Measurements from ENCODE around the gene SLC26A11. TPM values are rescaled to one million over a fixed set of nuclear protein-coding genes. Genes with fewer than 3 reads are reported as not detected.
"Not testable (repeated sequence)": the region's sequence is repeated elsewhere in the genome, so short reads cannot be mapped to it uniquely, and the experiment has no call there.

SLC26A11 gene
- total and polyA plus RNA-seq, 5 donors, result 4.4 to 7.8 (median 6.8) TPM

- Histone ChIP-seq H3K4me3 (ENCODE audit: low read length) (no peak overlapping the region), H3K4me1 (ENCODE audit: control insufficient read depth, insufficient read depth, low read length) (no peaks in the 10 kb centered on the region), H3K27me3 (ENCODE audit: control insufficient read depth, insufficient read depth) (no peaks in the 10 kb centered on the region), H3K27ac (ENCODE audit: low read length) (no peak overlapping the region), H3K9me3 (ENCODE audit: control insufficient read depth, low read length) (no peaks in the 10 kb centered on the region)
- intact Hi-C loops (cut with DNase I), result no loop called here
- ATAC-seq (no peak), DNase-seq (peak; percentile 14 to 38 (median 22))
- WGBS, result 95% methylated on average over 11 of the region's 11 CpGs
Measured at GRCh38 chr17:80227666-80228065, 7.4 kb downstream of the SLC26A11 start.

- WGBS, result 93% methylated on average over 14 of the region's 14 CpGs
- ATAC-seq (no peak), DNase-seq (peak; percentile 3 to 38 (median 24))
- intact Hi-C loops (cut with DNase I), result no loop called here
- Histone ChIP-seq H3K4me1 (ENCODE audit: control insufficient read depth, insufficient read depth, low read length) (no peaks in the 10 kb centered on the region), H3K9me3 (ENCODE audit: control insufficient read depth, low read length) (no peaks in the 10 kb centered on the region), H3K4me3 (ENCODE audit: low read length) (no peak overlapping the region), H3K27ac (ENCODE audit: low read length) (no peak overlapping the region), H3K27me3 (ENCODE audit: control insufficient read depth, insufficient read depth) (no peaks in the 10 kb centered on the region)
Measured at GRCh38 chr17:80228477-80228876, 8.2 kb downstream of the SLC26A11 start.

- Histone ChIP-seq H3K27me3 (ENCODE audit: control insufficient read depth, insufficient read depth) (no peaks in the 10 kb centered on the region), H3K27ac (ENCODE audit: low read length) (no peak overlapping the region), H3K4me1 (ENCODE audit: control insufficient read depth, insufficient read depth, low read length) (no peaks in the 10 kb centered on the region), H3K4me3 (ENCODE audit: low read length) (no peak overlapping the region), H3K9me3 (ENCODE audit: control insufficient read depth, low read length) (no peaks in the 10 kb centered on the region)
- no peak for DNase-seq
- no peak for ATAC-seq
- WGBS, result 79% methylated on average over 4 of the region's 4 CpGs
- intact Hi-C loops (cut with DNase I), result no loop called here
Measured at GRCh38 chr17:80229011-80229410, 8.8 kb downstream of the SLC26A11 start.

- H3K4me3 ChIP-seq (ENCODE audit: low read length), result no peak overlapping the region
- DNase-seq (no peak), ATAC-seq (no peak)
- H3K27me3 ChIP-seq (ENCODE audit: control insufficient read depth, insufficient read depth), result no peaks in the 10 kb centered on the region
- 98% methylated on average over 1 of the region's 1 CpG for WGBS
- no peaks in the 10 kb centered on the region for H3K9me3 ChIP-seq (ENCODE audit: control insufficient read depth, low read length)
- no peak overlapping the region for H3K27ac ChIP-seq (ENCODE audit: low read length)
- no peaks in the 10 kb centered on the region for H3K4me1 ChIP-seq (ENCODE audit: control insufficient read depth, insufficient read depth, low read length)
- intact Hi-C loops (cut with DNase I), result no loop called here
Measured at GRCh38 chr17:80232438-80232837, 12.2 kb downstream of the SLC26A11 start.

GRCh38 chr17:80233202-80233601 is 13.0 kb downstream of the SLC26A11 start:
- intact Hi-C loops (cut with DNase I), result no loop called here
- no peak for DNase-seq
- 98% methylated on average over 3 of the region's 3 CpGs for WGBS
- no peak overlapping the region for H3K27ac ChIP-seq (ENCODE audit: low read length)
- no peaks in the 10 kb centered on the region for H3K27me3 ChIP-seq (ENCODE audit: control insufficient read depth, insufficient read depth)
- H3K9me3 ChIP-seq (ENCODE audit: control insufficient read depth, low read length), result no peaks in the 10 kb centered on the region
- H3K4me3 ChIP-seq (ENCODE audit: low read length), result no peak overlapping the region
- no peak for ATAC-seq
- H3K4me1 ChIP-seq (ENCODE audit: control insufficient read depth, insufficient read depth, low read length), result no peaks in the 10 kb centered on the region

- no peaks in the 10 kb centered on the region for H3K9me3 ChIP-seq (ENCODE audit: control insufficient read depth, low read length)
- DNase-seq, result no peak
- intact Hi-C loops (cut with DNase I), result no loop called here
- H3K4me3 ChIP-seq (ENCODE audit: low read length), result no peak overlapping the region
- 88% methylated on average over 17 of the region's 17 CpGs for WGBS
- H3K27ac ChIP-seq (ENCODE audit: low read length), result no peak overlapping the region
- no peak for ATAC-seq
- H3K27me3 ChIP-seq (ENCODE audit: control insufficient read depth, insufficient read depth), result no peaks in the 10 kb centered on the region
- no peaks in the 10 kb centered on the region for H3K4me1 ChIP-seq (ENCODE audit: control insufficient read depth, insufficient read depth, low read length)
Measured at GRCh38 chr17:80236911-80237310, 16.7 kb downstream of the SLC26A11 start.

GRCh38 chr17:80237386-80237785 is 17.2 kb downstream of the SLC26A11 start:
- ATAC-seq (no peak), DNase-seq (peak in 1 of 3 donors; percentile 41)
- no peak overlapping the region for H3K4me3 ChIP-seq (ENCODE audit: low read length)
- no peaks in the 10 kb centered on the region for H3K4me1 ChIP-seq (ENCODE audit: control insufficient read depth, insufficient read depth, low read length)
- H3K9me3 ChIP-seq (ENCODE audit: control insufficient read depth, low read length), result no peaks in the 10 kb centered on the region
- H3K27ac ChIP-seq (ENCODE audit: low read length), result no peak overlapping the region
- WGBS, result 97% methylated on average over 10 of the region's 10 CpGs
- H3K27me3 ChIP-seq (ENCODE audit: control insufficient read depth, insufficient read depth), result no peaks in the 10 kb centered on the region
- intact Hi-C loops (cut with DNase I), result no loop called here

GRCh38 chr17:80242505-80242904 is 22.3 kb downstream of the SLC26A11 start:
- Histone ChIP-seq H3K4me1 (ENCODE audit: control insufficient read depth, insufficient read depth, low read length) (no peaks in the 10 kb centered on the region), H3K9me3 (ENCODE audit: control insufficient read depth, low read length) (no peaks in the 10 kb centered on the region), H3K27me3 (ENCODE audit: control insufficient read depth, insufficient read depth) (no peaks in the 10 kb centered on the region), H3K4me3 (ENCODE audit: low read length) (no peak overlapping the region), H3K27ac (ENCODE audit: low read length) (no peak overlapping the region)
- intact Hi-C loops (cut with DNase I), result no loop called here
- ATAC-seq, result no peak
- peak in 1 of 3 donors; percentile 22 for DNase-seq
- WGBS, result 82% methylated on average over 14 of the region's 14 CpGs

GRCh38 chr17:80243526-80244433 is 23.6 kb downstream of the SLC26A11 start:
- Histone ChIP-seq H3K27ac (ENCODE audit: low read length) (no peak overlapping the region), H3K4me3 (ENCODE audit: low read length) (no peak overlapping the region), H3K9me3 (ENCODE audit: control insufficient read depth, low read length) (no peaks in the 10 kb centered on the region), H3K4me1 (ENCODE audit: control insufficient read depth, insufficient read depth, low read length) (no peaks in the 10 kb centered on the region), H3K27me3 (ENCODE audit: control insufficient read depth, insufficient read depth) (no peaks in the 10 kb centered on the region)
- 93% methylated on average over 26 of the region's 26 CpGs for WGBS
- peak in 2 of 3 donors; percentile 39 to 52 for DNase-seq
- intact Hi-C loops (cut with DNase I), result no loop called here
- ATAC-seq, result no peak

- H3K27me3 ChIP-seq (ENCODE audit: control insufficient read depth, insufficient read depth); H3K9me3 ChIP-seq (ENCODE audit: control insufficient read depth, low read length); intact Hi-C loops (cut with DNase I); H3K27ac ChIP-seq (ENCODE audit: low read length); ATAC-seq; H3K4me3 ChIP-seq (ENCODE audit: low read length); H3K4me1 ChIP-seq (ENCODE audit: control insufficient read depth, insufficient read depth, low read length): not testable (repeated sequence)
- WGBS, result 95% methylated on average over 6 of the region's 6 CpGs
- DNase-seq, result peak in 2 of 3 donors; percentile 10 to 21
Measured at GRCh38 chr17:80244448-80244847, 24.2 kb downstream of the SLC26A11 start.

- no peaks in the 10 kb centered on the region for H3K27me3 ChIP-seq (ENCODE audit: control insufficient read depth, insufficient read depth)
- H3K4me1 ChIP-seq (ENCODE audit: control insufficient read depth, insufficient read depth, low read length), result no peaks in the 10 kb centered on the region
- 89% methylated on average over 22 of the region's 22 CpGs for WGBS
- no peak overlapping the region for H3K4me3 ChIP-seq (ENCODE audit: low read length)
- ATAC-seq (no peak), DNase-seq (peak in 1 of 3 donors; percentile 45)
- H3K27ac ChIP-seq (ENCODE audit: low read length), result no peak overlapping the region
- H3K9me3 ChIP-seq (ENCODE audit: control insufficient read depth, low read length), result no peaks in the 10 kb centered on the region
- intact Hi-C loops (cut with DNase I), result no loop called here
Measured at GRCh38 chr17:80244871-80245509, 24.8 kb downstream of the SLC26A11 start.
